Spleen (tissue), 7 donors: ENCODE measurements around the gene PCDH15.

ENCODE experiments used
- CTCF ChIP-seq, 11 experiments: fragments of 200-600 bp in 7 of 11; fragments of 450-650 bp in 4 of 11; sonication (generic) in 4 of 11; IDR thresholded peaks in 8 of 11; conservative IDR thresholded peaks in 3 of 11; 1 replicate in 7 of 11; 2 replicates in 4 of 11; pipeline versions ENCODE4 v1.4.0 to v1.8.0; 2016 to 2021; ENCODE audit warnings: antibody characterized with exemption in 11 of 11, inconsistent platforms in 4 of 11, mild to moderate bottlenecking in 1 of 11
- POLR2A ChIP-seq, 3 donors: fragments of 450-650 bp; IDR thresholded peaks; one replicate each; pipeline ENCODE4 v1.5.1; 2017; ENCODE audit warnings: antibody characterized with exemption in 3 of 3, mild to moderate bottlenecking in 1 of 3
- donor health status: DM: no; HTN: no; CAD: no; lungs with moderate emphysema.
- donor health status: DM: no; HTN: no; CAD: no.
- donor health status: DM: no; HTN: no; CAD: no.

- TF ChIP-seq CTCF (IDR thresholded peaks at IDR 0.05 in 8 of 11, conservative IDR thresholded peaks at IDR 0.05 in 3 of 11) (no peak), POLR2A (IDR thresholded peaks at IDR 0.05) (no peak)
These were observed 735.9 kb downstream of the PCDH15 start for GRCh38 chr10:54065106-54065505.
